Spleen (tissue), 11 donors: ENCODE data around the gene IFI16. TPM values are rescaled to one million over a fixed set of nuclear protein-coding genes. Genes with fewer than 3 reads are reported as not detected.
"Not testable (repeated sequence)": the region's sequence is repeated elsewhere in the genome, so short reads cannot be mapped to it uniquely, and the experiment has no call there.

Source experiments
- DNase-seq: peaks from one replicate; pipeline ENCODE4 v3.0.0-alpha.2; 2020
- H3K27ac ChIP-seq, 8 donors: fragments of 200-600 bp; sonication (generic) in 7 of 8; 1 replicate in 4 of 8; 2 replicates in 4 of 8; pipeline versions ENCODE4 v1.5.0 to v1.8.0; 2016 to 2021; ENCODE audit warnings: inconsistent platforms in 4 of 8, mild to moderate bottlenecking in 4 of 8, moderate library complexity in 1 of 8
- H3K27me3 ChIP-seq, 7 donors: fragments of 200-600 bp; sonication (generic) in 6 of 7; replicated peaks in 1 of 7; 1 replicate in 4 of 7; 2 replicates in 3 of 7; pipeline versions ENCODE4 v1.5.0 to v1.8.0; 2016 to 2021; ENCODE audit warnings: inconsistent platforms in 3 of 7, mild to moderate bottlenecking in 1 of 7
- H3K36me3 ChIP-seq, 6 donors: fragments of 200-600 bp; sonication (generic) in 5 of 6; 1 replicate in 4 of 6; 2 replicates in 2 of 6; pipeline versions ENCODE4 v1.5.0 to v1.8.0; 2016 to 2021; ENCODE audit warnings: inconsistent platforms in 2 of 6
- H3K4me1 ChIP-seq, 6 donors: fragments of 200-600 bp; sonication (generic) in 5 of 6; 1 replicate in 3 of 6; 2 replicates in 3 of 6; pipeline versions ENCODE4 v1.5.0 to v1.8.0; 2016 to 2021; ENCODE audit warnings: inconsistent platforms in 3 of 6
- H3K4me3 ChIP-seq, 8 donors: fragments of 200-600 bp; sonication (generic) in 7 of 8; 1 replicate in 4 of 8; 2 replicates in 4 of 8; pipeline versions ENCODE4 v1.5.0 to v1.8.0; 2016 to 2021; ENCODE audit warnings: inconsistent platforms in 4 of 8, mild to moderate bottlenecking in 4 of 8, moderate library complexity in 2 of 8
- H3K9me3 ChIP-seq, 8 donors: fragments of 200-600 bp; sonication (generic) in 7 of 8; 1 replicate in 4 of 8; 2 replicates in 4 of 8; pipeline versions ENCODE4 v1.5.0 to v1.8.0; 2016 to 2021; ENCODE audit warnings: inconsistent platforms in 4 of 8
- POLR2A ChIP-seq, 3 donors: fragments of 450-650 bp; IDR thresholded peaks; one replicate each; pipeline ENCODE4 v1.5.1; 2017; ENCODE audit warnings: antibody characterized with exemption in 3 of 3, mild to moderate bottlenecking in 1 of 3
- POLR2AphosphoS5 ChIP-seq, 3 donors: sonication (generic); formaldehyde crosslinking; IDR thresholded peaks; one replicate each; pipeline ENCODE4 v1.5.1; 2017; ENCODE audit warnings: antibody characterized with exemption in 3 of 3
- WGBS, 5 donors: extraction: QIAGEN DNeasy Blood & Tissue Kit in 3 of 5; methylation state at CpG; one replicate each; pipeline versions ENCODE4 v1.1.5 to v1.1.7; 2013 to 2018; 5-methylcytosine and 5-hydroxymethylcytosine counted together
- intact Hi-C: fragments of 100-400 bp; cut with DNase I; formaldehyde crosslinking; loops from one replicate; pipeline ENCODE4 v1.15.0; 2023; ENCODE audit warnings: low total_unique reads
- polyA plus RNA-seq, 3 donors: library from polyadenylated mRNA; stranded (reverse); fragments of 200-250 nt; gene quantifications; one replicate each; pipeline ENCODE4 v1.2.1, GENCODE V29; 2013
- total RNA-seq, 7 donors: library from RNA; depleted of rRNA in 3 of 7; stranded (reverse); fragments of >200 nt in 3 of 7; fragmentation: NEBNext Ultra II Directional in 4 of 7; extraction: Animal tissue kit (Norgen Biotek cat#: 25700) in 4 of 7; gene quantifications; one replicate each; pipeline versions ENCODE4 v1.1.0 to v1.2.1, GENCODE V29; 2016 to 2021
- TF ChIP-seq, protein P1 (sequence below), 11 experiments: fragments of 200-600 bp in 7 of 11; fragments of 450-650 bp in 4 of 11; sonication (generic) in 4 of 11; IDR thresholded peaks in 8 of 11; conservative IDR thresholded peaks in 3 of 11; 1 replicate in 7 of 11; 2 replicates in 4 of 11; pipeline versions ENCODE4 v1.4.0 to v1.8.0; 2016 to 2021; ENCODE audit warnings: antibody characterized with exemption in 11 of 11, inconsistent platforms in 4 of 11, mild to moderate bottlenecking in 1 of 11
- donor health status: healthy with polysubstance abuse.
- donor health status: DM: no; HTN: no; CAD: no; lungs with moderate emphysema.
- donor health status: DM: no; HTN: no; CAD: no.
- donor health status: Bipolar disorder and iron deficiency.
- donor health status: healthy.
- donor health status: DM: no; HTN: no; CAD: no.
- donor health status: DM: yes; HTN: yes; CAD: no.

Gene IFI16
- total and polyA plus RNA-seq, 10 donors = 155 to 205 (median 176) TPM

DNA sequence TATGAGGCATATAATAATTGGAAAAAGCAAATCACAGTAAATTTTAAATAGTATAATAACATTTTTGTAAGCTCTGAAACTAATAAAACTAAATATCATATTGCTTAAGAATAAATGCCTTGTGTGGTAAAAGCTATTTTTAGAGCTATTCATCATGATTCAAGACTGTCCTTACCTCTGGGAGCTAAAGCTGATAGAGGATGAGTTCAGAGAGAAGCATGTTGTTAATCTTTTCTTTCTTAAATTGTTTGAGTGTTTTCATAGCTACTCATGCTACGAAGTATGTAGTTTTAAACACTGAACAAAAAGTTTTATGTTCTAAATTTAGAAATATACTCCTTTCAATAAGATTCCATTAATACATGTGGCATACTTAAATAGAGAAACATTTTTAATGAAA, 30.5 kb downstream of the IFI16 start:
- Histone ChIP-seq H3K27me3 (no peaks in the 10 kb centered on the region), H3K4me1 (peaks cover 0 to 63% (median 4%) of the 10 kb centered on the region in 6 donors), H3K4me3 (no peak overlapping the region), H3K36me3 (peaks cover 4 to 96% (median 84%) of the 10 kb centered on the region in 6 donors), H3K27ac (no peak overlapping the region), H3K9me3 (no peaks in the 10 kb centered on the region)
- no peak for DNase-seq
- TF ChIP-seq POLR2A (IDR thresholded peaks at IDR 0.05) = no peak
- TF ChIP-seq, protein P1, sequence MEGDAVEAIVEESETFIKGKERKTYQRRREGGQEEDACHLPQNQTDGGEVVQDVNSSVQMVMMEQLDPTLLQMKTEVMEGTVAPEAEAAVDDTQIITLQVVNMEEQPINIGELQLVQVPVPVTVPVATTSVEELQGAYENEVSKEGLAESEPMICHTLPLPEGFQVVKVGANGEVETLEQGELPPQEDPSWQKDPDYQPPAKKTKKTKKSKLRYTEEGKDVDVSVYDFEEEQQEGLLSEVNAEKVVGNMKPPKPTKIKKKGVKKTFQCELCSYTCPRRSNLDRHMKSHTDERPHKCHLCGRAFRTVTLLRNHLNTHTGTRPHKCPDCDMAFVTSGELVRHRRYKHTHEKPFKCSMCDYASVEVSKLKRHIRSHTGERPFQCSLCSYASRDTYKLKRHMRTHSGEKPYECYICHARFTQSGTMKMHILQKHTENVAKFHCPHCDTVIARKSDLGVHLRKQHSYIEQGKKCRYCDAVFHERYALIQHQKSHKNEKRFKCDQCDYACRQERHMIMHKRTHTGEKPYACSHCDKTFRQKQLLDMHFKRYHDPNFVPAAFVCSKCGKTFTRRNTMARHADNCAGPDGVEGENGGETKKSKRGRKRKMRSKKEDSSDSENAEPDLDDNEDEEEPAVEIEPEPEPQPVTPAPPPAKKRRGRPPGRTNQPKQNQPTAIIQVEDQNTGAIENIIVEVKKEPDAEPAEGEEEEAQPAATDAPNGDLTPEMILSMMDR (IDR thresholded peaks at IDR 0.05 in 8 of 11, conservative IDR thresholded peaks at IDR 0.05 in 3 of 11) = no peak
- intact Hi-C loops = no loop called here
- 92 to 98% (median 95%) methylated on average over 1 of the region's 1 CpG for WGBS, 5 donors

DNA sequence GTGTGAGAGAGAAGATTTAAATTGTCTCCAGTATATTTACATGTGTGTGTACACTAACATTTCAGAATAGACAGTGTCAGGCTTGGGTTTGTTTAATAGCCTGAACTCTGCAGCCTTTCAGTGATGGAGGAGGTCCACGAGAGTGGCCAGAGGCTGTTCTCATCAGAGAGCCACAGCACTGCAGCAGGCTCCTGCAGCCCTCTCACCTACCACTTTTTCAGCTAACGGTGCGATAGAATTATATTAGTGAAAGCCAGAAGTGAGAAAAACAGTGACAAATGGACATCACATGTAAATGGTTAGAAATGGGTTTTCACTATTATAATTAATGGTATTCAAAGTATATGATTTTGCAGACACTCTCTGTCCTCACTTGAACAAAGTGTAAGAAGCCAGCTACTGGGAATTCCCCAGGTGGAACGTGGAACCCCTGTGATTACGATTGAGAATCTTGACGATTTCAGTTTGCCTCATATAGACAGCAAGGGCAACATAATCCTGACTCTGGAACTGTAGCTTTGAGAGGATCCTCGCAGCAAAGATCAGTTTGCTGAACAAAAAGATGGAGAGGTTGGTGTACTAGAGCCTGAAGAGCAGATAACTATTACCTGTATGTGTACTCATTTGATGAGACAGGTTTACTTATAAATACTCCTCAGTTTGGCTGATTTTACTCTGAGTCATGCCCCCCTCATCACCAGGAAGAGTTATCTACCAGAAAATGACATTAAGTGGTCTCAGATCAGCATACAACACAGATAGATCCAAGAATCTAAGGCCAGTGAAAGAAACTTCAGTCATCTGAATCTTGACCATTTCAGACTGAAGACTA, 31.4 kb downstream of the IFI16 start:
- WGBS, 5 donors = 74 to 82% (median 75%) methylated on average over 7 of the region's 7 CpGs

DNA sequence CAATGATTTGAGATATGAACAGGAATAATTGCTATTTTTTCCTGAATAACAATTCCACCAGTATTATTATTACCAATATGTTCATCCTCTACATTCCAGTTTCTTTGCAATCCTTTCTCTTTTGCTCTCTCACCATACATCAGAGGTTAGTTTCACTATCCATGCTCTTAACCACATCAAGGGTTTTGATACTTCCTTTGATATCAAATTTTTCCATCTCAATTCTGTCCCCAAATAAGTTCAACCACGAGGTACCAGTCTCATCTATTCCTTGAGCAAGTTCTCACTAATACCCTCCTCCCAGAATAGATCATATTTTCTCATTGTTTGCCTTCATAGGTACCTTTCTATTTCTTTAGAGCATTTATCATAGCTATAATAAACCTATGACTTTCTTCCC, 36.8 kb downstream of the IFI16 start:
- not testable (repeated sequence) for H3K27me3 ChIP-seq
- peaks cover 4 to 94% (median 61%) of the 10 kb centered on the region in 6 donors for H3K36me3 ChIP-seq
- 27 to 49% (median 37%) methylated on average over 1 of the region's 1 CpG for WGBS, 5 donors

More for the DNA sequence above, 31.4 kb downstream of the IFI16 start:
- no peaks in the 10 kb centered on the region for H3K9me3 ChIP-seq
- peak overlapping the region in 1 of 8 donors; percentile 33 for H3K27ac ChIP-seq
- TF ChIP-seq POLR2AphosphoS5 (IDR thresholded peaks at IDR 0.05) (no peak), POLR2A (IDR thresholded peaks at IDR 0.05) (no peak)
- TF ChIP-seq, protein P1 (IDR thresholded peaks at IDR 0.05 in 8 of 11, conservative IDR thresholded peaks at IDR 0.05 in 3 of 11) = no peak
- H3K4me1 ChIP-seq = peaks cover 0 to 64% (median 7%) of the 10 kb centered on the region in 6 donors
- peaks cover 4 to 96% (median 82%) of the 10 kb centered on the region in 6 donors for H3K36me3 ChIP-seq
- H3K27me3 ChIP-seq = no peaks in the 10 kb centered on the region
- DNase-seq = no peak
- intact Hi-C loops = no loop called here
- no peak overlapping the region for H3K4me3 ChIP-seq

DNA sequence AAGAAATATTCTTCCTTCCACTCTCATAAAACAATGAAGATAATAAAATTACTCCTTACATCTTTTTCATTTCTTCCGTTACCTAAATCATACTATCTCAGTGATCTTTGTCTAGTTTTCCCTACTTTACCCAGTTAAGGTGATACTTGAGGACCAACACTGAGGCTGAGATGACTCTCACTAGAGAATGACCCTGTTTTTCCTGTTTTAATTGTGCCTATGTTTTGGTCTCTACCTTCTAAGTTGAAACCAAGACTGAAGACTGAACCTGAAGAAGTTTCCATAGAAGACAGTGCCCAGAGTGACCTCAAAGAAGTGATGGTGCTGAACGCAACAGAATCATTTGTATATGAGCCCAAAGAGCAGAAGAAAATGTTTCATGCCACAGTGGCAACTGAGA, 41.7 kb downstream of the IFI16 start:
- Histone ChIP-seq H3K27me3 (no peaks in the 10 kb centered on the region), H3K4me1 (peaks cover 0 to 74% (median 41%) of the 10 kb centered on the region in 6 donors), H3K9me3 (no peaks in the 10 kb centered on the region), H3K4me3 (no peak overlapping the region), H3K27ac (peak overlapping the region in 3 of 8 donors; percentile 9 to 60 (median 11)), H3K36me3 (peaks cover 8 to 98% (median 76%) of the 10 kb centered on the region in 6 donors)
- 95 to 100% (median 96%) methylated on average over 2 of the region's 2 CpGs for WGBS, 5 donors
- TF ChIP-seq, protein P1 (IDR thresholded peaks at IDR 0.05 in 8 of 11, conservative IDR thresholded peaks at IDR 0.05 in 3 of 11) = no peak
- TF ChIP-seq POLR2AphosphoS5 (IDR thresholded peaks at IDR 0.05) (no peak), POLR2A (IDR thresholded peaks at IDR 0.05) (no peak)
- no peak for DNase-seq
- intact Hi-C loops = no loop called here

More for the DNA sequence above, 36.8 kb downstream of the IFI16 start:
- intact Hi-C loops, H3K9me3 ChIP-seq, H3K4me3 ChIP-seq, DNase-seq: not testable (repeated sequence)
- peaks cover 0 to 50% (median 8%) of the 10 kb centered on the region in 6 donors for H3K4me1 ChIP-seq
- peak overlapping the region in 1 of 8 donors; percentile 51 for H3K27ac ChIP-seq
